ENCODE measurements around the gene TCP11.

Gene TCP11

DNA sequence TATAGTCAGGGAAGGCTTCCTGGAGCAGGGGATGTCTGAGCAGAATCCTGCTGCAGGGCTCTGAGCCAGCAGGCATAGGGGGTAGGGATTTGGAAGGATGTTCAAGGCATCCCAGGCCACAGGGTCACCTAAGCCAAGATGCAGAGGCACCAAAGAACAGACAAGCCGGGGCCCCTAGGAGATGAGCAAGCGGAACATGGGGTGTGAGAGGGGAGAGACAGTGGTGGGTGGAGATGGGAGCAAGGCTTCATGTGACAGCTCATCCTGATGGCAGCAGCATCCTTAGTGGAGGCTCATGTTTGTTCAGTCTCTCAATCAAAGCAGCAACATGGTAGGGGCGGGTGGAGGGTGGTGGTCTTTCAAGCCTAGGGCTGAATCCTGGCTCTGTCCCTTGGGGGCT lies 29.8 kb upstream of the TCP11 start:
- DNase-seq = no peak

DNA sequence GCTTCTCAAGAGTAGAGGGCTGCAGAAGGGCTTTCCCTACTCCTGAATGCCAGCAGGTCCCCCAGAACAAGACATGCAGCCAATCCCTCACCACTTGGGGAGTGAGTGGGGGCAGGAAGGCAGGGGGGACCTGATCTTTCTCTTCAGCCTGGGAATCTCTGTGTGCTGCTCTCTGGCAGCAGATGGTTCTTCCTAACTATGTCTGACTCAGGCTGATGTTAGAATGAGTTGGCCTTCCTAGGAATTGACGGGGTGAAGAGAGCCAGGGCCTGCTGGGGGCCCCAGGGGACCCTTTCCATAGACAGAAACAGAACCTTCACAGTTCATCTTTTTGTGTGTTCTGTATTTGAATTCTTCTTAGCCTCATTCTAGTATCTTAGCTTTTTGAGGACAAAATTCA lies 29.0 kb upstream of the TCP11 start:
- no peak for DNase-seq

DNA sequence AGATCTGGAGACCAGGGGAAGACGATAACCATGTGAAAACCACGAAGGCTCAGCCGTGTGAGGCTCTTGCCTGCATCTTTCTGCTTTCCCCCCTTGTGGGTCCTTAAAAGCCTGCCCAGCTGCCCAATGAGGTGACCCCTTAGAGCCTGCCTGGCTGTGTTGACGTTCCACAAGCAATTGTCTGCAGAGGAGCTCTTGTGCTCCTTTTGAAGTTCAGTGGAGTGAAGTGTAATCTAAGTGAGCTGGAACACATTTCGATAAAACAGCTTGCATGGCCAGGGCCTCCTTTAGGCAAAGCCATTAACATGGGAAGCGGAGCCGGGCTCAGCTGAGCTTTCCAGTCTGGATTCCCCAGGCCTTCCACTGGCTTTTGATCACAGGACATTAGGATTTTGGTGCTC lies 27.3 kb upstream of the TCP11 start:
- no peak for DNase-seq

DNA sequence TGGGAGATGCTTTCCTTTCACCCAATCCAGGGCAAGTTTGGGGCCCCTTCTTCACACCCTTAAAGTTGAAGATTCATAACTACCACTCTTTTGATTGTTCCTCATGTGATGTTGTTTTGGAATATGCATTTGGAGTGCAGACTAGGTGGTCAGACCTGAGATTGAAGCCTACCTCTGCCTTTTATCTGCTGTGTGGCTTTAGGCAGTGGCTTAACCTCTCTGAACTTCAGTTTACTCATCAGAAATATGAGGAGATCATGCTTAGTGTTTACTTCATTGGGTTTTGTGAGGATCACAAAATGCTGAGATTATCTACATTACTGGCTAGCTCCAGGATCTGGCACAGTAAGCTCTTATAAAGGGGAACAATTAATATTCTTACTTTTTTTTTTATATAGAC lies 26.4 kb upstream of the TCP11 start:
- no peak for DNase-seq

DNA sequence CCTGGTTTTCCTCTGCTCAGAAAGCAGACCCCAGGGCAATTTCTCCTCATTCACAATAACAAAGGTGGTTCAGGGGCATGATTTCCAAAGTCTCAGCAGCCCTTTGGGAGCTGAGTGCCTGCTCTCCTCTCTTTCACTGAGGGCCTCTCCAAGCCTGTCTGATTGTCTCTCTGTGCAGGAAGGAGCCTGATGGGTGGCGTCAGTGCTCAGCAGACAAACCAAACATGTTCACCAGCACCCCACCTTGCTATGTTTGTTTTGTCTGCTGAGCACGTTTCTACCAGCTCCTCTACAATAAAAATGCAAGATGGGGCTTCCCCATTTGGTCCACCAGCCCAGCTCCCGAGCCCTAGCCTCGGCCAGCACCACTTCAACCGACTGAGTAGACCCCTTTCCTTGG lies 25.4 kb upstream of the TCP11 start:
- no peak for DNase-seq

DNA sequence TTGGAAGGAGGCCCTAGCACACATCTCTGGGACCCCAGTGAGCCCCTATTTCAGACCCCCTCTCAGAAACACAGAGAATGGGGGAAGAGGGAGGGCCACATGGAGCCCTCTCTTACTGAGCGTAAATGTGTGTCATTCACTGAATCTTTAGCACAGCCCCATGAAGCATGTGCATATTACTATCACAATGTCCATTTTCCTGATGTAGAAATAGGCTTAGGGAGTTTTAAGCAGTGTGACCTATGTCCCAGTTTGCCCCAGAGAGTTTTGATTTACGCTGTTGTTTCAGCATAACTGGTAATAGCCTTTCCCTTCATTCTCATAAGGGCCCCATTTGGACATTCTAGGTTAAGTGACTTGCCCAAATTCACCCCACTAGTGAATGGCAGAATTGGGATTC lies 25.0 kb upstream of the TCP11 start:
- no peak for DNase-seq

DNA sequence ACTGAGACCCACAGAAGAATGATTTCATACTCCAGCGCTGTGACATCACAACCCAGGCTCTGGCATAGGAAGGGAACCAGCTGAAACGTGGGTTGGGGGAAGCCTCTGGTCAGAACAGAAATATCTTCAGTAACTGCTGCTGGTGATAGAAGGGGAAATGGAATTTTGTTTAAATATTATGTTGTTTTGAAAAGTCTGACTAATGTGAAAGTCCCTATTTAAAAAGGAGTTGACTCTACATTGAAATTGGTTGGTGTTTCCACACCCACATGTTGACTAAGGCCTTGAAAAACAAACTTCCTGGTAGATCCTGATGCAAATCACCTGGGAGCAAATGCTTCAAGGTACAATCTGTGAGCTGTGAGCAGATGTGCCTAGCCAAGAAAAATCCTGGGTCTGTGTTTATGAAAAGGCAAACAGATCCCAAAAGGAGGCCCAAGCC lies 24.5 kb upstream of the TCP11 start:
- no peak for DNase-seq

DNA sequence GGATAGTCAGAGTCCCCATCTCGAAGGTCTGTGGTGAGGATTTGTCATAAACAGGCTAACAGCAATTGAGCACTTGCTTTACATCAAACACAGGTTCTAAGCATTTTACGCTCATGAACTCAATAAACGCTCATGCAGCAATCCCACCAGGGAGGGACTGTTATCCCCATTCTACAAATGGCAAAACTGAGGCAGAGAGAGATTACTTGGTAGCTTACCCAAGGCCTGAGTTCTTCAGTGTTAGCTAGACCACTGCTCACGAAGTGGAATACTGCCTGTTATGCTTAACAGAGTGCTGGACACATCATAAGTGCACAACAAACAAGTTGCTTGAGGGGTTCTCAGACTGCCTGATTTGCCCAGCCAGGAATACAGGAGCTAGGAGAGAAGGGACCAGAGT lies 23.7 kb upstream of the TCP11 start:
- DNase-seq = no peak

DNA sequence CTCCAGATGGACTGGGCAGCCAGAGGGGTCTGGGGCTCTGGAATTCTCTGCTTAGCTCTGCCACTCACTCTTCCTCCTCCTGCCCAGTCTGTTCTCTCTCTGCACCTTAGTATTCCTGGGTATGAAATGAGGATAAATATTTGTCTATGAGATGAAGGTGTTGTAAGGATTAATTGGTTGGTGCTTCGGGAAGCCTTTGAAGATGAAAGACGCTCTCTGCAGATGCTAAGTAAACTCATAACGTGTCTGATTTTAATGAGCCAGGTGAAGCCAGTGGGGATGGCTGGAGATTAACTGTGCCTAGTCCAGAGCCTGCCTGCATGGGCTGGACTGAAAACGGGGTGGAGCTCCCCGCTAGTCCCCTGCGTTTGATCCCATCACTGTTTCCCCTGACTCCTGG lies 23.1 kb upstream of the TCP11 start:
- no peak for DNase-seq

DNA sequence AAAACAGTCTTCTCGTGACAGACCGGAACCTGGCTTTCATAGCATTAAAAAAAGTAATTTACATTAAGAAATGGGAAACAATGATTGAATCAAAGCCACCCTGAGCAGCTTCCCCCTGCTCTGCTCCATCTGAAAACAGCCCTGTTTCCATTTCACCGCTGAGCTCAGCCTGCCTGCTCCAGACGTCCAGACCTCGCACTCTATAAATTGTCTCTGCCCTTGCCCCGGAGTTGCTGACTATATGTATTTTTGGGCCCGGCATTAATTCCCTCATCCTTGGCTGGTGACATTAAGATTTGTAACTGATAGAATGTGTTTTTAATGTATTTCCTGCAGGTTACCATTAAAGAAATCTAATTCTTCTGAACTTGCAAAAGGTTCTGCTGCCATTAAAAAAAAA lies 22.7 kb upstream of the TCP11 start:
- no peak for DNase-seq

DNA sequence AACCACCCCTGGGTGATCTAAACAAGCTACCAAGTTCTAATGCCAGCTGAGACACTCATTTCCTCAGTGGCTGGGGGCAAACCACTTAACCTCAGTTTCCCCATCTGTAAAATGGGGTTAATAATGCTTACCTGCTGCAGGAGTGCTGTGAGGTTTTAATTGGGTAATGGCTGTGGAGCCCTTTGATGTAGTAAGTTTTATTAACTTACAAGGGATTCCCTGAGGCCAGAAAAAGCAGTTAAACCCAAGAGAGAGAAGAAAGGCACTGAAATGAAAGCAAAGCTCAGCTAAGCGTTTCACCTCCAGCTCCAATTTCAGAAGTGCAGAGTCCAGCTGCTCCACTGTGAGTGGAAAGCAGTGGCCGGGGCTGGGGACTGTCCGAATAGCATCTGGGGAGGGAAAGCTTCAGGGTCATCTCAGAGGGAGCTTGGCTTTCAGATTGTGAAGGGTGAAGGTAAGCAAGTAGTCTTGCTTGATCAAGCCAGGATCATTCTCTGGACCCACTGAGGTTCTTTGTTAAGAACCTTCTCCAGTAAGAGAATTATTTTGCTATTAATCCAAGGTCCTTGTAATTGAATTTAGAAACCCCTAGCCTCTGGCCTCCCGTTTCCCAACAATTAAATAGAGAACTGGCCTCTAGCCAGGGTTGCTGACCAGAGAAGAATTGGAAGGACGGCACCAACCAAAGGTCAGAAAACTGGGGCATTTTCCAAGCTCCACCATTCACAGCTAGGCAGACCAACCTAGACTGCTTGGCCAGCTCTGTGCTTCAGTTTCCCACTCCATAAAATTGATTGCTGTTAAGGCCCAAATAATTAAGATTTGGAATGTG lies 20.9 kb upstream of the TCP11 start:
- DNase-seq = no peak

DNA sequence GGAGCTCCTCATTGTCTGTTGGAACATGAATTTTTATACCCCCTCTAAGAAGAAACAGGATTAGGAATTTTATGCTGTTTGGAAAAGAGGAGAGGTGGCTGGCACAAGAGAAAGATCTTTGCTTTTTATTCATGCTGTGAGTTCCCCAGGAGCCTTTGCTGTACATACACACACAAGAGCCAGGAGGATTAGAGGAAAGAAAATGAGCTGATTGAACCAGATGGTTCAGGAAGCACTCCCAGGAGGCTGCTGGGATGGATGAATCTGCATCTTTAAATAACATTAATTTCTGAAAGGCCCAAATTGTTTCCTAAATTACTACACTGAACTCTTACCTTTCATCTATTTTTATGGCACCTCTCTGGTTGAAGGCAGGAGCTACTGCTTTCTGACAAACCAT lies 20.1 kb upstream of the TCP11 start:
- DNase-seq = no peak

DNA sequence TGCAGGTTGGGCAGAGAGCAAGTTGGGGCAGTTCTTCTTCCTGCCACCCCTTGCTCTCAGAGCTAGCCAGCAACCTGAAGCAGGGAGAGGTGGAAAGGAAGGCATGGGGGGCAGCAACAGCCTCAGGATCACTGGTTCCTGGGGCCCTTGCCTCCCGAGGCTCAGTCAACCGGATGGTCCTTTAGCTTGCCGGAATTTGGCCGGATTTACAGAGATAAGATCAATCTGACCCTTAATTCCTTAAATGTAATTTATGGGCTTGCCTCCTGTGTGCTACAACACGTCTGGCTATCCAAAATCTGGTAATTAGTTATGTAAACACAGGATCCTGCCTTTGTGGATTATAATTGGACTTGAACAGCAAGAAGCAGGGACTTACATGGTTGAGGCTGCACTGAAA lies 19.5 kb upstream of the TCP11 start:
- DNase-seq = no peak

DNA sequence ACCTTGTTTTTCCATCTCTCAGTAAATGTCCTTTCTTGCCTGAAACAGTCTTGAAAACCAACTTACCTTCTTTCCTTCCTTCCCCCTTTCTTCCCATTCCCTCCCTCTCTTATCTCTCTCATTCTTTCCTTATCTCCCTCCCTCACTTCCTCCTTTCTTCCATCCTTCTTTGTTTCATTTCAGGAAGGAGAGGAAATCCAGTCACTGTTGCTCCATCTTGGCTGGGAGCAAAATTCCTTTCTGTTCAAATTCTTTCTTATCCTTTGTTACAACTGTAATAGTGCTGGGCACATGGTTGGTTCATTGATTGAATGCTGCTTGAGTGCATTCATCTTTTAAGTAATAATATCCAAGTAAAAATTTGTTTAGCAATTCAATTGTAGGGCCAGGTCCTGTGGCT lies 17.4 kb upstream of the TCP11 start:
- no peak for DNase-seq

DNA sequence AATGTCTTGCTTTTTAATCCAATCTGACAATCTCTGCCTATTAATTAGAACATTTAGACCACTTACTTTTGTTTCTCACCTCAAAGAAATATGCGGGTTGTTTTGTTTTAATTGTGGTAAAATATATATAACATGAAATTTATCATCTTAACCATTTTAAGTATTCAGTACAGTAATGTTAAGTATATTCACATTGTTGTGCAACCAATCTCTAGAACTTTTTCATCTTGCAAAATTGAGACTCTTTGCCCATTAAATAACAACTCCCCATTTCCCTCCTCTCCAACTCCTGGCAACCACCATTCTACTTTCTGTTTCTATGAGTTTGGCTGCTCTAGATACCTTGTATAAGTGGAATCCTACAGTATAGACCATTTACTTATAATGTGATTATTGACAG lies 13.8 kb upstream of the TCP11 start:
- DNase-seq = no peak

DNA sequence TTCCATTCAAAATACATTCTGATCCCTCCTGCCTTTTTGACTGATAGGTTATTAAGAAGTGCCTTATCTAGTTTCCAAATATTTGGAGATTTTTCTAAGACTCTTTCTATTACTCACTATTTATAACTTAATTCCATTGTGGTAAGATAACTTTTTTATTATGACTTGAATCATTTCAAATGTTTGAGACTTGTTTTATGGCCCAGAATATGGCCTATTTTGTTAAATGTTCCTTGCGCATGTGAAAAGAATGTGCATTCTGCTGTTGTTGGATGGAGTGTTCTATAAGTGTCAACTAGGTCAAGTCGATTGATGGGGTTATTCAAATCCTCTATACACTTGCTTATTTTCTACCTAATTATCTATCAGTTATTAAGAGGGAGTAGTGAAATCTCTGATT lies 13.1 kb upstream of the TCP11 start:
- no peak for DNase-seq

DNA sequence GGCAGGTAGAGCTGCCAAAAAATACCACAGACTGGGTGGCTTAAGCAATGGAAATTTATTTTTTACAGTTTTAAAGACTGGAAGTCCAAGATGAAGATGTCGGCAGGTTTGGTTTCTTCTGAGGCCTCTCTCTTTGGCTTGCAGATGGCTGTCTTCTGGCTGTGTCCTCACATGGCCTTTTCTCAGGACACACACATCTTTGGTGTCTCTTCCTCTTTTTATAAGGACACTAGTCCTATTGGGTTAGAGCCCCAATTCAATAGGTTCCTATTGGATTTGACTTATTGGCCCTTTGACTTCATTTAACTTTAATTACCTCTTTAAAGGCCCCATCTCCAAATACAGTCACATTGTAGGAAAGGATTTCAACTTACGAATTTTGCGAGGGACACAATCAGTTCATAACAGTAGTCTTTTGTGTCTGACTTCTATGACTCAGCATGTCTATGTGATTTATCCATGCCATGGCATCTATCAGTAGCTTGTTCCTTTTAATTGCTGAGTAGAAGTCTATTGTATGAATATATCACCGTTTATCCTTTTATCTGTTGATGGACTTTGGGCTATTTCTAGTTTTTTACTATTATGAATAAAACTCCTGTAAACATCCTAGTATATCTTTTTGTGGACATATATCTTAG lies 11.0 kb upstream of the TCP11 start:
- no peak for DNase-seq

DNA sequence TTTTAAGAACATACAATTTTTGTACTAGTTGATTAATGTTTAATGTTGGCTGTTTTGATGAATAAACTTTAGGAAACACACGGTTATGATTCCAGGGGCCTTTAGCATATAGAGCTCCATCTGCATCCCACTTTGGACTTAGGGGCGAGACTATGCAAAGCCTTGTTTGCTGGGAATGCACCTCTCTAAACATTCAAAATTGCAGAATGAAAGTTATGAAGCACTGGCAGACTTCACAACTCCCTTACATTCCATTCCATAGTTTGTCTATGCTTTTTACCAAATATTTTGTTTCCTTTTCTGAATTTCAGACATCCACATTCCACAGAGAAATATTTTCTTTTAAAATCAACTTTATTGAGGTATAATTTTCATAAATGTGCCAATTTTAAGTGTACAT lies 10.3 kb upstream of the TCP11 start:
- DNase-seq = no peak

DNA sequence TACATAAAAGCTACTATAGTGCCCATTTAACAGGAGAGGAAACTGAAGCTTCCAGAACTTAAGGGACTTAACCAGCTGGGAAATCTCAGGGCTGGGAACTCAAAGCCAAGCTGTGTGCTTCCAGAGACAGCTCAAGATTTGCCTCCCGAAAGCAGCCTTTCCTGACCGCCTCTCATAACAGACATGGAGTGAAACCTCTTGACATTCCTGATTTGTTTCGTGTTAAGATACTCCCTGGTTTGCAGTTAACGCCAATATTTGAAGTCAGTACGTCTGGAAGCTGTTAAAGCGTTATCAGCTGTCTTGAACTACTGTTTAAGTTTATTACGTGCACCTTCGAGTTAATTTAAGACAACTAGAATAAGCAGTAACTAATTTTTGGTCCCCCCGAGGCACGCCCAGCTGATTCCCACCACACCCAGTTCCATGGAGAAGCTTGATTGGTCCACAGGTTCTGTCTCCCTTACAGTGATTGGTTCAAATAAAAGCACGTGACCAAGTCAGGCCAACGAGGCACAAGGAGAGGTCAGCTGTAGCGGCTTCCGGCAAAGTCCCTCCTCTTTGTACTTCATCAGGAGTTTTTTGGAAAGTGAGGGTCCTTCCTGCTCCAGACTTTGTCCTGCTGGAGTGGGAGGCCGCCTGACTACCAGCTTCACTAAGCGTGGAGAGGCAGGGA lies 8.9 kb upstream of the TCP11 start:
- DNase-seq = no peak

DNA sequence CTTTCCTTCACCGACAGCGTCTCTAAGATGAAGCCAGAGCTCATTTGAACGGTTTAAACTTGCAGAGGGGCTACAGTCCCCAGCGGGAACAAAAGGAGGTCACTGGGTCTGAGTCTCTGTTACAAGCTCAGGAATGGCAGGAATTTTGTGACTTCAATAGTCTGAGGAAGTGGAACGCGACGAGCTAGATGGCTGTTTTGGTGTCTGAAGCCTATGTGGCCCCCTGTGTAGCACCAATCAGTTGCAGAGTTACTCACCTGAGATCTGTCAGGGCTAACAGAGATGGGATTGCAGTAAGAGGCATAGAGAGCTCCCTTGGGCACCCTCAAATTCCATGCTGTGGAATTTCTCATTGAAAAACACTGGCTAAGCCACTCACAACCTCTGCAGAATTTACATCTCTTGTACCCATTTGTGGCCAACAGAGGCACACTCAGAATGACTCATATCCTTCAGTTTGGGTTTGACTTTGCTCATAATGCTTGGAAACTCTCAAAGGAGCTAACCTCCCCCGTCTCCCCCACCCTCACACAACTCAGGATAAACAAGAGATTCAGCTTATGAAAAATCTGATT lies 7.1 kb upstream of the TCP11 start:
- no peak for DNase-seq

DNA sequence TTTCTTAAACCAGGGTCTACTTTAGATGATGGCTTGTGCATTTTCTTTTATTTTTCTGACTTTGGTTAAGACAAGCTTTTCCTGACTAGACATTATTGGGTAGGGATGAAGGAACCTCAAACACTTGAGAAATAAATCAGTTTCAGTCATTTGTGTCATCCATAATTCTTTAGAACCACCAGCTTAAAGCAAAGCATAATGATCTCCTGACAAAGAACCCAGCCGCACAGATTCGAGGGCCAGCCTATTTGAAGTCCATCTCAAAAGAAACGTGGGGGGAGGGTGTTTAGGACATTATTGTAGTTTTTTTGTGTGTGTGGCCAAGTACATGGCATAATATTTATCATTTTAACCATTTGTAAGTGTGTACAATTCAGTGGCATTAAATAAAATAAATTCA lies 6.3 kb upstream of the TCP11 start:
- DNase-seq = no peak

DNA sequence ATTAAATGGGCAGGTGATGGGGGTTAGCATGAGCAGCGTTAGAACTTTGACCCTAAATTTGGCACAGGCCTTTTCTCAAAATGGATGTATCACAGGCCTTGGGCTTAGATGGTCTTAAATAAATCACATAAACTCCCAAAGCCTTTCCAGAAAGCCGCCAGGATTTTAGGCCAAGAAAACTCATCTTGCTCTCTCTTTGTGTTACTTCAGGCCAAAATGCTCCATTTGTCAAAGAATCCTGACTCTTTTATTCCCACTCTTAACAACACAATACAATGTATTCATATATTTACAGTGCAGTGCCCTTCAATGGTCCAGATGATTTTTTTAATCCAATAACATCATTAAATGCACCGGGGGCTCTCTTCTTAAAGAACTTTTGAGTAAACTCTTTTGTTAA lies 5.9 kb upstream of the TCP11 start:
- DNase-seq = no peak

DNA sequence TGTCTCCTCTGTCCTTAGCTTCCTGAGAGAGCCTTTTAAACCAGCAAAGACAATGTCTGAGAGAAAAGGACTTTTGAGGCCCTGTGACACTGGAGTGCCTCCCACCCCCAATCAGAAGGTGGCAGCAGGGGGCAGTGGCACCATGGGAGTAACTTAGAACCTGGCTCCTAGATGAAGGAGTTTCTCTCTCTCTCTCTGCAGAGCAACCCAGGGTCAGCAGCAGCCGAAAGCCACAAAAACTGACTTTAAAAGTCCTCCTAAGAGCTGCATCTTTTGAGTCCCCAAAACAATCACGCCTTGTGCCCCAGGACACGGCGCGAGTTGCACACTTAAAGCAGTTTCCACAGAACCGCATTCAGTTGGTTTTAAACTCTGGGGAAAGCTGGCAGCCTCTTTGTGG lies 5.3 kb upstream of the TCP11 start:
- DNase-seq = no peak

DNA sequence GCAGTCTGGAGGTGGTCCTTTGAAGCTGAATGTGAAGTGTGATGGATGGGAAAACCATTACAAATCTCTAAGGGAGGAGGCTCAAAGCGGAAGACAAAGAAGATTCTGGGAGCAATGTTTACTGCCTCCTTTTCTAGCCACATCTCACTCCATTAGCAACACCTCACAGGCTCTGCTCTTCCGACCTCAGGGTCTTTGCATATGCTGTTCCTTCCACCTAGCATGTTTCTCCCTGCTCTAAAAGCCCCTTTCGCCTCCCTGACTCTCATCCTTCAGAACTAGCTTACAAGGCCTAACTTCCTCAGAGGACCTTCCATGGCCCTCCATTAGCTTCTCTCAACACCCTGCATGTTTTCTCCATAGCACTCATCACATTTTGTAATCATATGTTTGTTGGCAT lies 4.6 kb upstream of the TCP11 start:
- DNase-seq = no peak
